Esophagus mucosa (tissue), 1 donor: ENCODE results near the gene GRK6. TPM values are rescaled to one million over a fixed set of nuclear protein-coding genes. Genes with fewer than 3 reads are reported as not detected.
A peak's percentile ranks its signal among the peaks of the same experiment; 100 is the strongest.

Experiments used
- ATAC-seq: fragments of 200-7000 bp; cut with Tn5 transposase; one replicate; pipeline ENCODE4 v1.9.1; 2020
- total RNA-seq: library from RNA; stranded (reverse); gene quantifications from one replicate; pipeline ENCODE4 v1.2.4, GENCODE V29; 2023
- donor health status: DM: yes; HTN: yes; CAD: no.

The GRK6 gene
- total RNA-seq: 26.6 TPM

DNA sequence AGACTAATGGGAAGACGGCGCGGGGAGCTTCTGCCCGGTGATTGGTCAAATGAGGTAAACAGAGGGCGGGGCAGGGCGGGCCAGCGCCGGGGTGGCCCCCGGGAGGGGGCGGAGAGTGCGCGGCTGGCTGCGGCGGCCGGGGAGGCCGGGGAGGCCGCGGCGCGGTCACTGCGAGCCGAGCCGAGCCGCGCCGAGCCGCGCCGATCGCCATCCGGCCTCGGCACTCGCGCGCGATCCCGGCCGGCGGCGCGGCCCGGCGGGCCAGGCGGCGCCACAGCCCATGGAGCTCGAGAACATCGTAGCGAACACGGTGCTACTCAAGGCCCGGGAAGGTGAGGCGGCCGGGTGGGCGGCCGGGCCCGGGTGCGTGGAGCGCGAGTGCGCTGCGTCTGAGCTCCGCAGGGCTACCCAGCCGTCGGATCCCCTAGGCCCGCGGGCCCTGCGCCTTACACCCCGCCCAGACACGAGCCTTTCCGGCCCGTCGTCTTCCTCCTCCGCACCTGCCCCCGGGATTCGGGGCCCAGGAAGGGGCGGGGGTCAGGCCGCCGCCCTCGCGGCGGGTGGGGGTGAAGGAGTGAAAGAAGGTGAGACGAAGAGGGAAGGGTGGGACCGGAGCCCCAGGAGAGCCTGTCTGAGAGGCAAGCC, at the start of gene GRK6:
TSS of gene GRK6 (plus strand) at position 111 of the 645 bp plus-strand sequence. CDS start at position 281, 170 bp downstream.
- peak; percentile 2 for ATAC-seq

DNA sequence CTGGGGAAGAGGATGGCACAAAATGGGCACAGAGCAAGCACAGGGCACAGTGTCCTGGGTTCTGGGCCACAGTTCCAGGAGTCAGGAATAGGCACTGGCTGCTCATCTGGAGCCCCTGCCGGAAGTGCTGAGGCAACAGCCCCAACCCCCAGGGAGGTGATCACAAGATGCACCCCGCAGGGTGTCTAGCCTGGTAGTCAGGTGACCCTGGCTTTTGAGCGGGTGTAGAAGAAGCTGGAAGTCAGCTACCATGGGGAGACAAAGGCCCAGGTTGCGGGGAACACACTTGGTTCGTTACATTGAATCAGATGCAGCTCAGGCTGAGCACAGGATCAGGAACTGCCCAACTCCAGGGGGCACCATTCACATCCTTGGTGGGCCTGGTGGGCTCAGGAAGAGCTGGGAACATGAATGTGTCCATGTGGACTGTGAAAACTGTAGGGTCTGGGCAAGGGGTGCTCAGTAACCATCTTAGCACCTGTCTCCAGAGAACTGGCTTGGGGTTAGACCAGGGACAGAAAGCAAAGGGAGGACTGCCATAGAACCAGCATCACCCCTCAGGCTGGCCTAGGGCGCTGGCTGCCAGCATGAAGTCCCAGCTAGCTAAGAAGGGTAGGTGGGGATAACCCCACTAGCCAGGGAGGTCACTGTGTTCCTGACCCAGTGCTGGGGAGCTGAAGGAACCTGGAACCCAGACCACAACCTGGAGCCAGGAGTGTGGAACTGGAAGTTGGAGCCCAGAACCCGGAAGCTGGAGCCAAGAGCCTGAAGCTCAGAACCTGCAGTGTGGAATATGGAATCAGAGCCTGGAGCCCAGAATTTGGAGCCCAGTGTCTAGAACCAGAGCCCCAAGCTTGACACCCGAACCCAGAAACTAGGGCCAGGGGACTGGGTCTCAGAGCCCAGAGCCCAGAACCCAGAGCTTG, 48.4 kb upstream of the GRK6 start:
- ATAC-seq: no peak

DNA sequence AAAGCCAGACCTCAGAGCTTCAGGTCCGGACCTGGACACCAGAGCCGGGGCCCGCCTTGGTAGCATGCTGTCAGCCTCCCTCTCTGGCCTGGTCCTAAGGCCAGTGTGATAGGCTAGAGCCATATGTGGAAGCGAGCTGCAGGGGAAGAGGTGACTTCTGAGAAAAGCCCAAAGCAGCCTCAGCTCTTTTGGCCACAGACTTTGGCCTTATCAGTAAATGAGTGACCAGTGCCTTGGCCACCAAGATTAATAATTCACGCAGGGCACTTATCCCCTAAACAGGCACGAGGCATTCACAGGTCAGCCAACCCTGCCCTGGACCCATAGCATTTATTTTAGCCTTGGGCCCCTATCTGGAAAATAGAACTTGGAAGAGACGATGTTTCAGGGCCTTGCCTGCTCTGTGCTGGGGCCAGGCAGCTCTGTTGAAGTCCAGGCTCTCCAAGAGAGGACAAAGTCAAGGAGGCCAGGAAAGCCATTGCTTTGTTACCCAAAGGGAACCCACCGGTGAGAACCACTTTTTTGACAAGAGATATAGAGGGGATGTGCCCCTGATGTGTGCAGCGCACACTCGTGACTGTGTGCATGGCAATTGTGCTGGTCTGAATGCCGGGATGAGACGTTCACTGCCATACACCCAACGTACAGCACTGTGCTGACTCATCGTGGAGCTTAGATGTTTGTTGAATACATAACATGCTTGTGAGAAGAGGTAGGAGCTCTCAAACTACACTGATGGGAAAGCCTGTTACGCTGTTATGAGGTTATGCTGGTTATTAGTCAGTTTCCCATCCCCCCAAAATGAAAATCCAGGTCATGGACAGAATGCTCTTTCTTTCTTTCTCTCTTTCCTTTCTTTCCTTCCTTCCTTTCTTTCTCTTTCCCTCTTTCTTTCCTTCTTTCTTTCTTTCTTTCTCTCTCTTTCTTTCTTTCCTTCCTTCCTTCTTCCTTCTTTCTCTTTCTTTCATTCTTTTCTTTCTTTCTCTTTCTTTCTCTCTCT, 47.3 kb upstream of the GRK6 start:
- ATAC-seq: peak; percentile 88

DNA sequence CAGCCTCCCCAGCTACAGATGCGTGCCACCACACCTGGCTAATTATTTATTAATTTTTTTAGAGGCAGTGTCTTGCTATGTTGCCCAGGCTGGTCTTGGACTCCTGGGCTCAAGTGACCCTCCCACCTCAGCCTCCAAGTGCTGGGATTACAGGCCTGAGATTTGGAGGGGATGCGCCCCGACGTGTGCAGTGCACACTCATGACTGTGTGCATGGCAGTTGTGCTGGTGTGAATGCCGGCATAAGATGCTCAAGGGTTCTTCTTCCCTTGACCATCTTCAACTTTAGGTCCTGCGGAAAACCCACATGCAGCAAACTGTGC, 45.7 kb upstream of the GRK6 start:
- ATAC-seq: no peak

DNA sequence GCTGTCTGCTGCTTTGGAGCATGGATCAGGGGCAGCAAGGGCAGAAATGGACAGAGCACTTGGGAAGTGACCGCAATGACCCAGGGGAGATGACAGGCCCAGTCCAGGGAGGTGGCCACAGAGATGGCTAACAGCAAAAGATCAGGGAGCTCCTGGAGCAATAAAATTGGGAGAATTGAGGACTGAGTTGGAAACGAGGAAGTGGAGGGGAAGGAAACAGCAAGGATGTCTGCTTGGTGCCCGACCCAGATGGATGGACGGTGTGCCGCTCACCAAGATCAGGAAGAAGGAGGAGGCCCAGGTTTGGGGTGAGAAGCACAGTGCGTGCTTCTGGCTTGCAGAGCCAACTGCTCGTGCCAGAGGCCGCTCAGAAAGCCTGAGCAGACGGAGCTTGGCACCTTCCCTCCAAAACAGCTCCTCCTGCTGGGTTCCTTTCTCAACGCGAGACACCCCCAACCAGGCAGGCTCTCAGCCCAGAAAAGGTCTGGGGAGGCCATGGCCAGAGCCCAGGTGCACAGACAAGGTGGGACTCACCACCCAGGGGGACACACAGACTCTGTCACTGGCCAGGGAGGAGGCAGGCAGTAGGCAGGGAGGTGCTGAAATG, 44.0 kb upstream of the GRK6 start:
- ATAC-seq: no peak

DNA sequence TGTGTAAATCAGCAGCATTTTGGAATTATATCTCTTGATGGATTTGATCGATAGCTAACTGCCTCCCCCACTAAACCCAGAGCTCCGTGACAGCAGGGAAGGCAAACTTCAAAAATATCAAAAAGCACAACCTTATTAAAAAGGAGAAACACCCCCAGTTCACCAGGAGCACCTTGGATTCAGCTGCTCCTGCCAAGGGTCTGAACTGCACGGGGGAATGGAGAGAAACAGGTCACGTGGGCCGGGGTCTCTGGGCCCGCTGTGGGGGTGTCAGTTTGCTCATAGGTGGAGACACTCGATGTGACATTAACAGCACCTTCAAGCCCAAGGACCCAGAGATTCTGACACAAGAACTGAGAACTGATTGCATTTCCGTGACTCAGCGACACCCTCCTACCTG, 43.3 kb upstream of the GRK6 start:
- ATAC-seq: no peak

DNA sequence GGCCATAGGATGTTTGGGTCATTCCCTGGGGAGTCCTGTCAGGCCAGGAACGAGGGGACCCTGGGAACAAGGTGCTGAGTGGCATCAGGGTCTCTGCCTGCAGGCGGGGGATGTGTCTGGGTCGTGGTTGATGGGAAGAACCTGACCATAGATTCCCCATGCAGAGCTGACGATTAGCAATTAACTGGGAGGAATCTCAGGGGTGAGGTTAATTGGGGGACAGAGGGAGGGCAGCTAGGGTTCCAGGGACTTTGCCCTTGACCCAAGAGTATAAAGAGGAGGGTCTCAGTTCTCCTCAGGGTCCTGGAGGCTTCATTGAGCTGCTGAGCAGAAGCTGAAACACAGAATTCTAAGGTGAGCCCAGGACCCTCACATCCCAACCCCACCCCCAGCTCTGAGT, 42.3 kb upstream of the GRK6 start, which contains the start of gene SLC34A1:
TSS of gene SLC34A1 (plus strand) at position 301 of the 400 bp plus-strand sequence. CDS start 1,308 bp downstream, outside the sequence.
- ATAC-seq: no peak

DNA sequence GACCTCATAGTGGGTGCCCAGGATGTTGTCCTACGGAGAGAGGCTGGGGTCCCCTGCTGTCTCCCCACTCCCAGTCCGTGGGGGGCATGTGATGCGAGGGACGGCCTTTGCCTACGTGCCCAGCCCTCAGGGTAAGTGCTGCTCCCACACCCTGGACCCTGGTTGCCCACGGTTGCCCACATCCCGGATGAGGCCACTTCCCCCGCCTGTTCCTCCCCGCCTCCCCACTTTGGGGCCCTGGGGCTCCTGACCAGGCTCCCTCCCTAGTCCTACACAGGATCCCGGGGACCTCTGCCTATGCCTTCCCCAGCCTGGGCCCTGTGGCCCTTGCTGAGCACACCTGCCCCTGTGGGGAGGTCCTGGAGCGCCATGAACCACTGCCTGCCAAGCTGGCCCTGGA, 40.8 kb upstream of the GRK6 start:
- ATAC-seq: no peak

DNA sequence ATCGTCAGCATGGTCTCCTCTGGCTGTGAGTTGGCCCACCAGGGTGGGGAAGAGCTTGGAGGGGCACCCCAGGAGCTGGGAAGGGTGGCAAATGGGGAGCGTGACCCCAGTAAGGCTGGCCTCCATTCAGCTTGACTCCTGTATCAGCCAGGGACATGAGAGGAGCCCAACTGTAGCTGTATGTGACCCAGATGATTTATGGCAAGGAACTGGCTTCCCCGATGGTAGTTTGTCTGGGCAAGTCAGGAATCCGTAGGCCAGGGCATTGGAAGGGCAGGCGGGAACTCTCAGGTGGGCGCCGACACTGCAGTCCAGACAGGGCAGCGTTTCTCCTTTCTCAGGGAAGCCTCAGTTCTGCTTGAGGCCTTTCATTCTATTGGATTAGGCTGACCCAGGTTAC, 39.9 kb upstream of the GRK6 start:
- no peak for ATAC-seq

DNA sequence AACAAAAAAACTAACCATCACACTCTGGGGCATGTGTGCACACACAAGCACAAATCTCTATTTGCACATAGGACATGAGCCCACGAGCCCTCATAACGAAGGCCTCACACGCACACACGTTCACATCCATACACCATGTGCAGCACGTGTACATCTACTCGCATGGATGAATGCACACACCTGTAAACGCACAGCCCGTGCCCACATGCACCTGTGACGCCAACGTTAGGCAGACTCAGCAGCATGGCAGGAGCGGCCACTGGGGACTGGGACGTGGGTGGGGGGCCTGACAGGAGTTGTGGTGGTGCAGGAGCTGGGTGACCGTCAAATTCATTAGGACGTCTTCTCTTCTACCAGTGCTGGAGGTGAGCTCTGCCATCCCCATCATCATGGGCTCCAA, 39.1 kb upstream of the GRK6 start:
- ATAC-seq: no peak

DNA sequence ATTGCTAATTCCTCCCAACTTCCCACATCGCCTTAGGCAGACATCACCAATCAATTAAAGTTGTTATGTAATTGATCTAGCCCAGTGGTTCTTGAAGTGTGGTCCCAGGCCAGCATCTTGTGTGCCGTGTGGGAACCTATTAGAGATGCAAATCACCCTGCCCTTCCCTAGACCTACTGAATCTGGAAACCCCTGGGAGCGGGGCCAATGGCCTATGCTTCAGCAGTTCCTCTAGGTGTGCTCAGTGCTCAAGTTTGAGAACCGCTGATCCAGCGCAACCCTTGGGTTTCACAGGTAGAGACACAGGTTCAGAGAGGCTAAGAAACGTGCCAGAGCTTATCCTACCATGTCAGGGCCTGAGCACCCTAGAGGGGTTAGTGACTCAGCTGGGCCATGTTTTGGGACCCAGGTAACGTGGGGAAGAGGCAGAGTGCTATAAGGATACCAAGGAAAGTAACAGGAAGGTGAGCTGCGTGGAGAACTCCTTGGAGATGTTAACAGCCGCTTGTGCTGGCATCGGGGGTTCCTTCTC, 37.9 kb upstream of the GRK6 start:
- ATAC-seq: peak; percentile 69

DNA sequence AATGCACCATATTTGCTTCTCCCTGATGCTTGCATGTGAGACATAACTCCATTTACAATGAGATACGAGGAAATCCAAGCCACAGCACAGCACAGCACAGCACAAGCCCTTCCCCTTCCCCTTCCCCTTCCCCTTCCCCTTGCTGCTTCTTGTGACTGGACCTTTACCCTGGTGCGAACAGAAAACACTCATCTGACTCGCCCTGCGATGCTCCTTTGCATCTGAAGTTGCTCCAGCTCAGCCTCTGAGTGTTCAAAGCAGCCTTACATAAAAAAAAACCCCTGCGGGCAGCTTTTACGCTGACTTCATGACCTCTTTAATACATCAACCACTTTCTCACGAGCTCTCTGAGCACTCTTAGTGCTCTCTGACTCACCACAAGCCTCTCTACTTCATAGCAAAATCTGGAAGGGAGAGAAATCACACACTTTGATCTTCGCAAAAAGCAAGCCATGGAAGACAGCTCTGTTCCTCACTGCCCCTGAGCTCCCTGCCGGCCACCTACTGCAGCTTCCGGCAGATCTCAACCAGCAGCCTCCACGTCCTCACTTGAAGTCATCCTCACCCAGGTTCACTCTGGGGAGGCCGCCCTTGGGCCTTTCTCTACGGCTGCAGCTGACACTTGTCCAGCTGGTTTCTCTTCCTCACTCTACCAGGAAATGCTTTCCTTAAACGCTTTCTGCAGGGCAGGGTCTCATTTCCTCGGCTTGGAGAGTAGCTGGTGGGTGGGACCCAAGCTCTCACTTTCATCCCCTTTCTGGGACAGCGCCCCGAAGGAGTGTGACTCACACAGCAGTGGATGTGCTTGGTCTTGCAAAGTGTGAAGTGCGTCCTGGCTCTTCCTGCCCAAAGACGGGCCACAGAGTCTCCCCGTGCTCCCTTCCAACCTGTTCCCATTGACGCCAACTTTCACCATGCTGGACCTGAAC, 37.0 kb upstream of the GRK6 start:
- ATAC-seq: peak; percentile 88

DNA sequence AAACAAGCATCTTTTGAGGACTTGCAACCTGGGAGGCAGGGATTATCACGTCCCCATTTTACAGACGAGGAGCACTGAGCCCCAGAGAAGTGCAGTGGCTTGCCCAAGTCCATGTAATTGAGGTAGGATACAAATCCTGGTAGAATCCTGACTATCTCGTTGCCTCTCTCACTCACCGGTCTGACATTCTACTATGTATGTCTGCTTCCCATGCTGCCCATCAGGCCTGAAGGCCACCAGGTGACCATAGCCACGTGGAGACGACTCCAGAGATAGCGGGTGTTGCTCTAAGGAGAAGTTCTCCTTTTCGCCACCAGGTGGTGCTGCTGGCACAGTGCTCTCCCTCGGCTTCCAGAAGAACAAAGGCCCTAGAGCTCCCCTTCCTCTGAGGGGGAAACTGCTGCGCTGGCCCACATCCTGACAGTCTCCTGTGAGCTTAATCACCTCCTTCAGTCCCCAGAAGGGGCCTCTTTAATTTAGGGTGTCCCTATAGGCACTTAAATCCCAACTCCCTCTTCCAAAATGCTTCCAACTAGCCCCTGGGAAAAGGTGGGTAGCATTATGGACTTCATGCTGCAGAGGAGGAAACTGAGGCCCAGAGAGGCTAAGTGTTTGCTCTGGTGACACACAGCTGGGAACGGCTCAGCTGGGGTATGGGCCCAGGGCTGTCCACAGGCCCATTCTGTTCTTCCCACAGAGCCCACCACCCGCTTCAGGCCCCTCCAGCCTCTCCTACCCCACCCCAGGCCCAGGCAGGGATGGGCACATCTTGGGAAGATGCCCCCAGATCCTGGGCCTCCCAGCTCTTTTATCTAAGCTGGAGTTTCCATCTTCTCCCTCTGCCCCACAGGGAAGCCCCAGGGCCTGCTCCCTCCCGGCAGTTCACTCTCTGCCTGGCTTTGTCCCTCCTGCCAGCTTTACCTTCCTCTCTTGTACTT, 35.8 kb upstream of the GRK6 start:
- ATAC-seq: peak; percentile 68

DNA sequence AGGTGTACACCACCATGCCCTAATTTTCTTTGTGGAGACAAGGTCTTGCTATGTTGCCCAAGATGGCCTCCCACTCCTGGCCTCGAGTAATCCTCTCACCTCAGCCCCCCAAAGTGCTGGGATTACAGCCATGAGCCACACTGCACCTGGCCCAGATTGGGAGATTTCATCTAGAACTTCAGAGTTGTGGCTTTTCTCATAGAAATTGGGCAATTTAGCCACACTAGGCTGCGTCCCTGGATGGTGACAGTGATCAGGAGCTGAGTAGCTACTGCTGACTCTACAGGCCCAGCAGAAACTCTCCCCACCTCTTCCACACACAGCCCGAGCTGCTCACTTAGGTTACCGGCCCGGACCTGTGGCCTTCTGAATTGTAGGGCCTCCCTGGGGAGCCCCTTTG, 33.7 kb upstream of the GRK6 start:
- no peak for ATAC-seq

DNA sequence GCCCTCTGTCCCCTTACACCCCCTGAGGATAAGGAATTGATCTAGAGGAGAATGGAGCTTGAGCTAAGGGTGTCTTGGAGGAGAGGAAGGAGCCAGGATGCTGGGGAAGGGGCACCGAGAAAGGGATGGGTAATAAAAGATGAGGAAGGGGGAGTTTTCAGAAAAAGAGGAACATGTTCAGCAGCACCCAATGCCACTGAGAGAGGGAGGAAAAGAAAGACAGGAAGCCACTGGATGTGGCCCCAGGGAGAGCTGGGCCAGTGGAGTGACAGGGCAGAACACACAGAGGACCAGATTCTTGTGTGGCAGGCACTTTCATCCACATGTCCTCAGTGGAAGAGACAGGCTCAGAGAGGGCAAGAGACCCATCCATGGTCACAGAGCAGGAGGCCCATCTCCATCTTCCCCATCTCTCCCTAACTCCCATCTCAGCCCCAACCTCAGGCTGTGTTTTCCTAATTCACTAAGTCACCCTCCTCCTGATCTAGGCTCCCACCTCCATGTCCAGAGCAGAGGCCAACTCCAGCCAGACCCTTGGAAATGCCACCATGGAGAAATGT, 33.2 kb upstream of the GRK6 start:
- no peak for ATAC-seq

DNA sequence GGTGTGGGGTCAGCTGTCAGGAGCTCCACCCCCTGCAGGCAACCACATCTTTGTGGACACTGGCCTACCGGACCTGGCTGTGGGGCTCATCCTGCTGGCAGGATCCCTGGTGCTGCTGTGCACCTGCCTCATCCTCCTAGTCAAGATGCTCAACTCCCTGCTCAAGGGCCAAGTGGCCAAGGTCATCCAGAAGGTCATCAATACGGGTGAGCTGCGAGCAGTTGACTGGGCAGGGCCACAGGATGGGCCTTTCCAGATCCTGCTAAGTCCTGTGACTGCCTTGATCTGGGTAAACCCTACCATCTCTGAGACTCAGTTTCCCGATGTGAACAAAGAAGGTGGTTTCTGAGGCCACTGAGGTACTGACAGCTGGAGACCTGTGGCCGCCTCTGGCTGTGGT, 32.5 kb upstream of the GRK6 start:
- ATAC-seq: no peak

DNA sequence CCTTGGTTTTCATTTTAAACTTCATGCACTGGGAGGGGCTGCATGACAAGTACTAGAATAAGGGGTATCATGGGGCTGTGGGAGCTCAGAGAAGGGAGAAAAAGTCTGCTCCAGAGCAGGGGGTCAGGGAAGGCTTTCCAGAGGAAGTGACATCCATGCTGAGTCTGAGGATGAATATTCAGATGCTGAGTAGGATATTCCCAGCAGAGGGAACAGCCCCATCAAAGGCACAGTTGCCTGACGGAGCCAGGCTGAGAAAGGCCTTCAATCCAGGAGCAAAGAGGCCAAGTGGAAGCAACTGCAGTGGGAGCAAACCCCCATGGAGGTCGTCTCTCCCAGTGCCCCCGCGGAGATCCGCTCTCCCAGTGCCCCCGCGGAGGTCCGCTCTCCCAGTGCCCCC, 30.4 kb upstream of the GRK6 start:
- no peak for ATAC-seq

DNA sequence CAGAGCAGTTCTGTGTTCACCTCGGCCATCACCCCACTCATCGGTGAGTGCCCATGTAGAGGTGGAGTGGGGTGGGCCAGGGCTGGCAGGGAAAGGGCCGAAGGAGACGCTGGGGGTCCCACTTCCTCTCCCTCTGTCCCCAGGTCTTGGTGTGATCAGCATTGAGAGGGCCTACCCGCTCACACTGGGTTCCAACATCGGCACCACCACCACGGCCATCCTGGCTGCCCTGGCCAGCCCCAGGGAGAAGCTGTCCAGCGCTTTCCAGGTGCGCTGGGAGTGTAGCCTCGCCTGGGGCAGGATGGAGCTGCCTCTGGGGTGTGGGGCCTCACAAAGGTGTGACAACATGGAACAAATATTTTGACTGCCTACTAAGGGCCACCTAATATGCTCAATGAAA, 29.7 kb upstream of the GRK6 start:
- no peak for ATAC-seq

DNA sequence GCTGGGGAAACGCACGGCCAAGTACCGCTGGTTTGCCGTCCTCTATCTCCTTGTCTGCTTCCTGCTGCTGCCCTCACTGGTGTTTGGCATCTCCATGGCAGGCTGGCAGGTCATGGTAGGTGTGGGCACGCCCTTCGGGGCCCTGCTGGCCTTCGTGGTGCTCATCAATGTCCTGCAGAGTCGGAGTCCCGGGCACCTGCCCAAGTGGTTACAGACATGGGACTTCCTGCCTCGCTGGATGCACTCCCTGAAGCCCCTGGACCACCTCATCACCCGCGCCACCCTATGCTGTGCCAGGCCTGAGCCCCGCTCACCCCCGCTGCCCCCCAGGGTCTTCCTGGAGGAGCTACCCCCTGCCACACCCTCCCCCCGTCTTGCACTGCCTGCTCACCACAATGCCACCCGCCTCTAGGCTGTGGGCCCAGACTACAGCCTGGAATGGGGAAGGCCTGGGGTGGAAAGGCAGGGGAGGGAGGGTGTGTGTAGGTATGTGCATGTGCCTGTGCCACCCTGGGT, 28.5 kb upstream of the GRK6 start:
- ATAC-seq: no peak
